Neuronal stem cell (in vitro differentiated cells): ENCODE results near the gene PACS1.

ENCODE experiments used
- DNase-seq: peaks from one replicate; pipeline ENCODE4 v3.0.0-alpha.2; 2013; ENCODE audit warnings: low spot score
- H2AFZ ChIP-seq: one replicate; pipeline ENCODE4 v1.6.1; 2013; ENCODE audit warnings: mild to moderate bottlenecking, low read length, inconsistent platforms
- H2AK5ac ChIP-seq: 2 replicates; pipeline ENCODE4 v1.6.1; 2013; ENCODE audit warnings: low read depth, mild to moderate bottlenecking, inconsistent platforms, low read length, moderate library complexity, mixed read lengths
- H2BK120ac ChIP-seq: 2 replicates; pipeline ENCODE4 v1.6.1; 2013; ENCODE audit warnings: low read depth, mild to moderate bottlenecking, inconsistent platforms, low read length, moderate library complexity, mixed read lengths
- H2BK12ac ChIP-seq: one replicate; pipeline ENCODE4 v1.6.1; 2013; ENCODE audit warnings: low read length, inconsistent platforms
- H2BK15ac ChIP-seq: 2 replicates; pipeline ENCODE4 v1.6.1; 2013; ENCODE audit warnings: mild to moderate bottlenecking, low read length, inconsistent platforms, mixed read lengths
- H2BK5ac ChIP-seq: one replicate; pipeline ENCODE4 v1.6.1; 2013; ENCODE audit warnings: inconsistent platforms, mild to moderate bottlenecking, low read length, moderate library complexity
- H3K14ac ChIP-seq: one replicate; pipeline ENCODE4 v1.6.1; 2013; ENCODE audit warnings: low read length, inconsistent platforms
- H3K18ac ChIP-seq: 2 replicates; pipeline ENCODE4 v1.6.1; 2013; ENCODE audit warnings: low read length, inconsistent platforms
- H3K23ac ChIP-seq: 2 replicates; pipeline ENCODE4 v1.6.1; 2013; ENCODE audit warnings: low read depth, mild to moderate bottlenecking, mixed read lengths, low read length, inconsistent platforms; ENCODE audit not compliant: poor library complexity
- H3K27ac ChIP-seq: replicated peaks from 3 replicates; pipeline ENCODE4 v1.5.1; 2013; ENCODE audit warnings: low read length, inconsistent platforms
- H3K27me3 ChIP-seq, 3 experiments: 2 replicates each; pipeline ENCODE4 v1.6.1; 2013; ENCODE audit warnings: low read length in 3 of 3, mild to moderate bottlenecking in 2 of 3, inconsistent platforms in 1 of 3, low read depth in 1 of 3, mixed read lengths in 1 of 3, moderate library complexity in 1 of 3; ENCODE audit not compliant: control insufficient read depth in 3 of 3, insufficient read depth in 3 of 3
- H3K36me3 ChIP-seq, 2 donors: replicated peaks in 1 of 2; 2 replicates each; pipeline ENCODE4 v1.6.1; 2013; ENCODE audit warnings: low read length in 2 of 2; ENCODE audit not compliant: control insufficient read depth in 2 of 2, insufficient read depth in 2 of 2
- H3K4ac ChIP-seq: 2 replicates; pipeline ENCODE4 v1.6.1; 2013; ENCODE audit warnings: inconsistent platforms, mild to moderate bottlenecking, low read length, moderate library complexity
- H3K4me1 ChIP-seq, 2 donors: 1 replicate in 1 of 2; 2 replicates in 1 of 2; pipeline ENCODE4 v1.6.1; 2013; ENCODE audit warnings: low read length in 2 of 2, low read depth in 1 of 2; ENCODE audit not compliant: control insufficient read depth in 2 of 2, insufficient read depth in 1 of 2
- H3K4me2 ChIP-seq: one replicate; pipeline ENCODE4 v1.6.1; 2013; ENCODE audit warnings: mild to moderate bottlenecking, low read length, inconsistent platforms; ENCODE audit not compliant: insufficient read depth, poor library complexity, severe bottlenecking
- H3K4me3 ChIP-seq, 2 donors: 2 replicates each; pipeline ENCODE4 v1.5.1; 2013; ENCODE audit warnings: low read length in 2 of 2, mild to moderate bottlenecking in 2 of 2, inconsistent platforms in 1 of 2, moderate library complexity in 1 of 2
- H3K79me1 ChIP-seq: one replicate; pipeline ENCODE4 v1.6.1; 2013; ENCODE audit warnings: low read depth, mild to moderate bottlenecking, inconsistent platforms, low read length, moderate library complexity
- H3K9ac ChIP-seq: one replicate; pipeline ENCODE4 v1.6.1; 2013; ENCODE audit warnings: mild to moderate bottlenecking, low read depth, low read length, inconsistent platforms; ENCODE audit not compliant: poor library complexity
- H3K9me3 ChIP-seq, 2 donors: replicated peaks in 1 of 2; 2 replicates each; pipeline versions ENCODE3 to v1.6.1; 2013; ENCODE audit warnings: low read length in 2 of 2, mild to moderate bottlenecking in 2 of 2, inconsistent platforms in 1 of 2, low read depth in 1 of 2, mixed read lengths in 1 of 2, moderate library complexity in 1 of 2; ENCODE audit not compliant: control insufficient read depth in 2 of 2, insufficient read depth in 1 of 2
- H4K8ac ChIP-seq: one replicate; pipeline ENCODE4 v1.6.1; 2013; ENCODE audit warnings: low read depth, mild to moderate bottlenecking, inconsistent platforms, low read length, moderate library complexity
- H4K91ac ChIP-seq: one replicate; pipeline ENCODE4 v1.6.1; 2013; ENCODE audit warnings: low read length, low read depth, mild to moderate bottlenecking, inconsistent platforms; ENCODE audit not compliant: poor library complexity
- WGBS, 2 donors: extraction: QIAGEN DNeasy Blood & Tissue Kit; methylation state at CpG; one replicate each; pipeline ENCODE4 v1.1.7; 2013; ENCODE audit warnings: missing lambda C conversion rate in 2 of 2, mixed read lengths in 1 of 2; ENCODE audit not compliant: insufficient read length in 2 of 2, insufficient replicate concordance in 1 of 2; ENCODE audit errors: extremely low coverage in 2 of 2; 5-methylcytosine and 5-hydroxymethylcytosine counted together

PACS1 gene

GRCh38 chr11:66080055-66080817 is 10.2 kb downstream of the PACS1 start:
- no peak for DNase-seq
- H3K23ac ChIP-seq, result no peak overlapping the region

DNA sequence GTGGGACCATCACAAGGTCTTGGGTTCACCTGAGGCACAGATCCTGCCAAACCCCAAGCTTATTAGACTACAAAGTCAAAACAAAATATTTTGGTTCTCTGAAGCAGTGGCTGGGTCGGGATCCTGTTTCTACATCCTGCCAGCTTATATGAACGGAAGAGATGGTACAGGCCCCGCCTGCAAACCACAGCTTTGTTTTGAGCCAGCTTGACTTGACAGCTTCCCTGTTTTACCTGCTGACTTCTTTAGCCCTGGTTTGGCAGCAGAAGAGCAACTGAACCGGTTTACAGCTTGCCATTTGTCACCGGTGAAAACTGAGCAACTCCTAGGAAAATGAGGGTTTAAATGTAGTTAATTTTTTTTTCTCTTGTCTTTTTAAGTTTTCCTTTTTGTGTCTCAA is 11.4 kb downstream of the PACS1 start:
- Histone ChIP-seq H3K4me2 (no peak overlapping the region), H2BK15ac (no peak overlapping the region), H2BK12ac (no peak overlapping the region), H3K9ac (no peak overlapping the region), H3K9me3 (no peaks in the 10 kb centered on the region), H3K36me3 (peaks cover 0 to 10% of the 10 kb centered on the region in 2 donors), H2AK5ac (no peak overlapping the region), H3K23ac (no peak overlapping the region), H3K4me3 (no peak overlapping the region), H4K91ac (no peak overlapping the region), H3K27me3 (no peaks in the 10 kb centered on the region), H3K79me1 (no peaks in the 10 kb centered on the region), H4K8ac (no peak overlapping the region), H3K27ac (no peak overlapping the region), H3K4ac (no peak overlapping the region), H2BK5ac (no peak overlapping the region), H2BK120ac (no peak overlapping the region), H3K18ac (no peak overlapping the region), H2AFZ (no peak overlapping the region), H3K14ac (no peak overlapping the region), H3K4me1 (peaks cover 0 to 2% of the 10 kb centered on the region in 2 donors)
- DNase-seq, result no peak
- WGBS, 2 donors, result no CpG with 5 or more reads among the region's 5 CpGs

More at GRCh38 chr11:66080055-66080817, 10.2 kb downstream of the PACS1 start:
- Histone ChIP-seq H3K4me1 (peaks cover 0 to 2% of the 10 kb centered on the region in 2 donors), H2BK15ac (no peak overlapping the region), H2BK5ac (no peak overlapping the region), H3K36me3 (peaks cover 0 to 11% of the 10 kb centered on the region in 2 donors), H3K4me3 (no peak overlapping the region), H2AK5ac (no peak overlapping the region), H3K14ac (no peak overlapping the region), H3K4me2 (no peak overlapping the region), H3K79me1 (no peaks in the 10 kb centered on the region), H4K91ac (no peak overlapping the region), H3K27ac (no peak overlapping the region), H4K8ac (no peak overlapping the region), H2BK12ac (no peak overlapping the region), H3K9me3 (no peaks in the 10 kb centered on the region), H3K27me3 (no peaks in the 10 kb centered on the region), H2AFZ (no peak overlapping the region), H3K18ac (no peak overlapping the region), H3K9ac (no peak overlapping the region), H2BK120ac (no peak overlapping the region), H3K4ac (no peak overlapping the region)
- no CpG with 5 or more reads among the region's 9 CpGs for WGBS, 2 donors

GRCh38 chr11:66082946-66083698 is 13.1 kb downstream of the PACS1 start:
- Histone ChIP-seq H3K4me2 (no peak overlapping the region), H3K27me3 (no peaks in the 10 kb centered on the region), H2AK5ac (no peak overlapping the region), H2AFZ (no peak overlapping the region), H2BK120ac (no peak overlapping the region), H3K9ac (no peak overlapping the region), H3K36me3 (peaks cover 0 to 4% of the 10 kb centered on the region in 2 donors), H2BK5ac (no peak overlapping the region), H3K9me3 (no peaks in the 10 kb centered on the region), H3K27ac (no peak overlapping the region), H3K18ac (no peak overlapping the region), H2BK12ac (no peak overlapping the region), H3K4me1 (peaks cover 0 to 2% of the 10 kb centered on the region in 2 donors), H2BK15ac (no peak overlapping the region), H3K4me3 (no peak overlapping the region), H4K91ac (no peak overlapping the region), H3K23ac (no peak overlapping the region), H4K8ac (no peak overlapping the region), H3K79me1 (no peaks in the 10 kb centered on the region), H3K14ac (no peak overlapping the region), H3K4ac (no peak overlapping the region)
- DNase-seq, result no peak
- no CpG with 5 or more reads among the region's 4 CpGs for WGBS, 2 donors

GRCh38 chr11:66083767-66084166 is 13.7 kb downstream of the PACS1 start:
- H3K27me3 ChIP-seq, result no peaks in the 10 kb centered on the region
- no peak overlapping the region for H3K23ac ChIP-seq
- no peak overlapping the region for H2BK5ac ChIP-seq
- no peak overlapping the region for H2BK12ac ChIP-seq
- no peak overlapping the region for H3K14ac ChIP-seq
- H3K4ac ChIP-seq, result no peak overlapping the region
- H2BK120ac ChIP-seq, result no peak overlapping the region
- no peak overlapping the region for H3K4me2 ChIP-seq
- peaks cover 0 to 4% of the 10 kb centered on the region in 2 donors for H3K36me3 ChIP-seq
- no peak overlapping the region for H4K91ac ChIP-seq
- no peak overlapping the region for H2AK5ac ChIP-seq
- no peak overlapping the region for H2BK15ac ChIP-seq
- no peak overlapping the region for H3K18ac ChIP-seq
- H4K8ac ChIP-seq, result no peak overlapping the region
- H3K4me3 ChIP-seq, result no peak overlapping the region
- no peaks in the 10 kb centered on the region for H3K9me3 ChIP-seq
- no peak overlapping the region for H2AFZ ChIP-seq
- no peak overlapping the region for H3K9ac ChIP-seq
- WGBS, 2 donors, result no CpG with 5 or more reads among the region's 3 CpGs
- H3K79me1 ChIP-seq, result no peaks in the 10 kb centered on the region
- peaks cover 0 to 2% of the 10 kb centered on the region in 2 donors for H3K4me1 ChIP-seq
- no peak overlapping the region for H3K27ac ChIP-seq
- no peak for DNase-seq
